H9 (cell line): ENCODE results near the gene PPIH. TPM values are rescaled to one million over a fixed set of nuclear protein-coding genes. Genes with fewer than 3 reads are reported as not detected.
A peak's percentile ranks its signal among the peaks of the same experiment; 100 is the strongest.

Source experiments
- DNase-seq: peaks from one replicate; pipeline ENCODE4 v3.0.0-alpha.2; 2017
- H2AFZ ChIP-seq: one replicate; pipeline ENCODE4 v1.6.1; 2013; ENCODE audit warnings: mild to moderate bottlenecking, low read length, control low read depth, moderate library complexity
- H2AK5ac ChIP-seq: 2 replicates; pipeline ENCODE4 v1.6.1; 2013; ENCODE audit warnings: low read length, control low read depth, mixed read lengths; ENCODE audit not compliant: insufficient read length
- H2BK120ac ChIP-seq: one replicate; pipeline ENCODE4 v1.6.1; 2013; ENCODE audit warnings: low read depth, mild to moderate bottlenecking, low read length, control low read depth, inconsistent platforms; ENCODE audit not compliant: poor library complexity, severe bottlenecking
- H2BK12ac ChIP-seq: 2 replicates; pipeline ENCODE4 v1.6.1; 2013; ENCODE audit warnings: low read length, control low read depth, mixed read lengths, low read depth; ENCODE audit not compliant: insufficient read length
- H2BK15ac ChIP-seq: 2 replicates; pipeline ENCODE4 v1.6.1; 2013; ENCODE audit warnings: low read depth, low read length, control low read depth
- H2BK20ac ChIP-seq: one replicate; pipeline ENCODE4 v1.6.1; 2013; ENCODE audit warnings: low read depth, mild to moderate bottlenecking, low read length, control low read depth, inconsistent platforms; ENCODE audit not compliant: poor library complexity, severe bottlenecking
- H2BK5ac ChIP-seq: 2 replicates; pipeline ENCODE4 v1.6.1; 2013; ENCODE audit warnings: low read length, control low read depth, mixed read lengths; ENCODE audit not compliant: insufficient read length
- H3K14ac ChIP-seq: 2 replicates; pipeline ENCODE4 v1.6.1; 2013; ENCODE audit warnings: low read length, control low read depth; ENCODE audit not compliant: insufficient read depth
- H3K18ac ChIP-seq: 2 replicates; pipeline ENCODE4 v1.6.1; 2013; ENCODE audit warnings: low read depth, mild to moderate bottlenecking, mixed read lengths, low read length, control low read depth; ENCODE audit not compliant: insufficient read length
- H3K23ac ChIP-seq: 2 replicates; pipeline ENCODE4 v1.6.1; 2013; ENCODE audit warnings: low read length, control low read depth, mixed read lengths, low read depth; ENCODE audit not compliant: insufficient read length
- H3K23me2 ChIP-seq: 2 replicates; pipeline ENCODE4 v1.6.1; 2013; ENCODE audit warnings: low read depth, mild to moderate bottlenecking, mixed read lengths, low read length, control low read depth; ENCODE audit not compliant: insufficient read length, poor library complexity, severe bottlenecking
- H3K27ac ChIP-seq: 2 replicates; pipeline ENCODE4 v1.5.1; 2013; ENCODE audit warnings: low read length, control low read depth, mixed read lengths, low read depth; ENCODE audit not compliant: insufficient read length
- H3K27me3 ChIP-seq: 2 replicates; pipeline ENCODE4 v1.6.1; 2013; ENCODE audit warnings: low read length, control low read depth, inconsistent platforms; ENCODE audit not compliant: insufficient read depth
- H3K4ac ChIP-seq: 2 replicates; pipeline ENCODE4 v1.6.1; 2013; ENCODE audit warnings: low read depth, mild to moderate bottlenecking, control low read depth, inconsistent platforms, low read length, moderate library complexity
- H3K4me1 ChIP-seq: 2 replicates; pipeline ENCODE4 v1.6.1; 2013; ENCODE audit warnings: low read length, control low read depth, inconsistent platforms; ENCODE audit not compliant: insufficient read depth
- H3K4me2 ChIP-seq: 2 replicates; pipeline ENCODE4 v1.6.1; 2013; ENCODE audit warnings: low read length, control low read depth, mixed read lengths; ENCODE audit not compliant: insufficient read length, insufficient read depth
- H3K56ac ChIP-seq: 2 replicates; pipeline ENCODE4 v1.6.1; 2013; ENCODE audit warnings: low read depth, mild to moderate bottlenecking, mixed read lengths, low read length, control low read depth; ENCODE audit not compliant: insufficient read length
- H3K79me1 ChIP-seq: 2 replicates; pipeline ENCODE4 v1.6.1; 2013; ENCODE audit warnings: low read depth, mild to moderate bottlenecking, moderate library complexity, low read length, control low read depth, inconsistent platforms; ENCODE audit not compliant: insufficient read depth, poor library complexity, severe bottlenecking
- H3K79me2 ChIP-seq: 2 replicates; pipeline ENCODE4 v1.6.1; 2013; ENCODE audit warnings: low read length, control low read depth, inconsistent platforms; ENCODE audit not compliant: insufficient read depth
- H3K9ac ChIP-seq: 2 replicates; pipeline ENCODE4 v1.6.1; 2013; ENCODE audit warnings: low read length, control low read depth, mixed read lengths; ENCODE audit not compliant: insufficient read length; ENCODE audit errors: extremely low read depth
- H3K9me3 ChIP-seq: one replicate; pipeline ENCODE4 v1.6.1; 2013; ENCODE audit warnings: low read depth, low read length, inconsistent platforms; ENCODE audit not compliant: control insufficient read depth
- H3T11ph ChIP-seq: one replicate; pipeline ENCODE4 v1.6.1; 2013; ENCODE audit warnings: mild to moderate bottlenecking, low read length, control low read depth, inconsistent platforms
- H4K20me1 ChIP-seq: one replicate; pipeline ENCODE4 v1.6.1; 2013; ENCODE audit not compliant: control insufficient read depth, insufficient read length, insufficient read depth
- H4K5ac ChIP-seq: 2 replicates; pipeline ENCODE4 v1.6.1; 2013; ENCODE audit warnings: low read depth, mild to moderate bottlenecking, mixed read lengths, low read length, control low read depth; ENCODE audit not compliant: insufficient read length
- H4K8ac ChIP-seq: replicated peaks from 2 replicates; pipeline ENCODE4 v1.6.1; 2013; ENCODE audit warnings: low read length, control low read depth, mixed read lengths, low read depth; ENCODE audit not compliant: insufficient read length
- H4K91ac ChIP-seq: 2 replicates; pipeline ENCODE4 v1.6.1; 2013; ENCODE audit warnings: low read depth, mild to moderate bottlenecking, moderate library complexity, mixed read lengths, low read length, control low read depth; ENCODE audit not compliant: insufficient read length
- H3K27ac Mint-ChIP-seq, 3 experiments: 2 replicates in 2 of 3; 3 replicates in 1 of 3; pipeline ENCODE4 v1.8.0; 2020 to 2021; ENCODE audit warnings: mixed read lengths in 3 of 3, mild to moderate bottlenecking in 1 of 3, moderate library complexity in 1 of 3
- H3K27me3 Mint-ChIP-seq: 2 replicates; pipeline ENCODE4 v1.8.0; 2021; ENCODE audit warnings: low read depth, mild to moderate bottlenecking, moderate library complexity, mixed read lengths
- H3K36me3 Mint-ChIP-seq, 3 experiments: 2 replicates in 2 of 3; 3 replicates in 1 of 3; pipeline ENCODE4 v1.8.0; 2020 to 2021; ENCODE audit warnings: low read depth in 3 of 3, mixed read lengths in 3 of 3; ENCODE audit not compliant: insufficient read depth in 1 of 3
- H3K4me1 Mint-ChIP-seq, 2 experiments: 2 replicates each; pipeline ENCODE4 v1.8.0; 2020; ENCODE audit warnings: mixed read lengths in 2 of 2
- H3K4me3 Mint-ChIP-seq, 2 experiments: 2 replicates in 1 of 2; 3 replicates in 1 of 2; pipeline ENCODE4 v1.8.0; 2020 to 2021; ENCODE audit warnings: mild to moderate bottlenecking in 2 of 2, mixed read lengths in 2 of 2, moderate library complexity in 1 of 2
- H3K9me3 Mint-ChIP-seq, 2 experiments: 2 replicates in 1 of 2; 3 replicates in 1 of 2; pipeline ENCODE4 v1.8.0; 2020; ENCODE audit warnings: mild to moderate bottlenecking in 2 of 2, mixed read lengths in 2 of 2, moderate library complexity in 1 of 2
- WGBS: extraction: QIAGEN DNeasy Blood & Tissue Kit; methylation state at CpG from one replicate; pipeline ENCODE4 v1.1.7; 2013; ENCODE audit warnings: missing lambda C conversion rate, low lambda C conversion rate, mixed read lengths; ENCODE audit not compliant: insufficient read length; ENCODE audit errors: extremely low coverage; 5-methylcytosine and 5-hydroxymethylcytosine counted together
- total RNA-seq: library from RNA; stranded (reverse); gene quantifications from 2 replicates; pipeline ENCODE4 v1.2.1, GENCODE V29; 2021
- TF ChIP-seq, protein P1 (sequence below): fragments of 200-600 bp; sonication (generic); conservative IDR thresholded peaks from 3 replicates; pipeline ENCODE4 v1.8.0; 2021; ENCODE audit warnings: antibody characterized with exemption, mild to moderate bottlenecking

PPIH gene
- total RNA-seq, 1 experiment from 2014 or later, result 89.3 TPM

DNA sequence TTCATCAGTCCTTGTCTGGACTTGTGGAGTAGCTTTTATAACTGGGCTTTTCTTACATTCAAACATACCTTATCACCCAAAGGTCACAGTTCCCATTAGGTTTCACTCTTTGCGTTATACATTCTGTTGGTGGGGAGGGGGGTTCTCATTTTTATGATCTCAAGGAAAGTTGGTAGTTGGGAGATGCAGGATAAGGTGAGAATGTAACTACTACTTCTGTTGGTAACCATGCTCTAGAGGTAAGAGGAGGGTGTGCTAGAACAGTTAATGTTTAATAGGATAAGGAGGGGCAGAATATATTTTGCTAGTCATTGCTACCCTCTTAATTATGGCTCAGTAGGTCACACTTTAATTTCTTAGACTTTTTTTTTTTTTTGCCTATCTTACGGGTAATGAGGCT lies 34.7 kb downstream of the PPIH start:
- Histone ChIP-seq H2AFZ (no peak overlapping the region), H3K4me1 (no peaks in the 10 kb centered on the region), H3K27ac (no peak overlapping the region), H3K23ac (no peak overlapping the region), H3K9me3 (no peaks in the 10 kb centered on the region), H2BK5ac (no peak overlapping the region), H3K4me2 (no peak overlapping the region), H4K91ac (no peak overlapping the region), H2BK12ac (no peak overlapping the region), H3K9ac (no peak overlapping the region), H4K20me1 (no peaks in the 10 kb centered on the region), H3K23me2 (no peaks in the 10 kb centered on the region), H4K8ac (no peak overlapping the region), H2BK15ac (no peak overlapping the region), H3T11ph (no peak overlapping the region), H3K79me2 (peaks cover 58% of the 10 kb centered on the region), H2BK120ac (no peak overlapping the region), H3K4ac (no peak overlapping the region), H3K14ac (no peak overlapping the region), H3K27me3 (no peaks in the 10 kb centered on the region), H3K18ac (no peak overlapping the region), H2AK5ac (no peak overlapping the region), H3K56ac (no peak overlapping the region), H4K5ac (no peak overlapping the region), H3K79me1 (peaks cover 6% of the 10 kb centered on the region), H2BK20ac (no peak overlapping the region)
- no peaks in the 10 kb centered on the region; the same call in 1 of the 2 replicates for H3K27me3 Mint-ChIP-seq
- peak overlapping the region; percentile 2 to 81 (median 63); a peak in 5 of 7 replicates for H3K27ac Mint-ChIP-seq
- DNase-seq, result no peak
- no CpG with 5 or more reads among the region's 2 CpGs for WGBS
- TF ChIP-seq, protein P1, sequence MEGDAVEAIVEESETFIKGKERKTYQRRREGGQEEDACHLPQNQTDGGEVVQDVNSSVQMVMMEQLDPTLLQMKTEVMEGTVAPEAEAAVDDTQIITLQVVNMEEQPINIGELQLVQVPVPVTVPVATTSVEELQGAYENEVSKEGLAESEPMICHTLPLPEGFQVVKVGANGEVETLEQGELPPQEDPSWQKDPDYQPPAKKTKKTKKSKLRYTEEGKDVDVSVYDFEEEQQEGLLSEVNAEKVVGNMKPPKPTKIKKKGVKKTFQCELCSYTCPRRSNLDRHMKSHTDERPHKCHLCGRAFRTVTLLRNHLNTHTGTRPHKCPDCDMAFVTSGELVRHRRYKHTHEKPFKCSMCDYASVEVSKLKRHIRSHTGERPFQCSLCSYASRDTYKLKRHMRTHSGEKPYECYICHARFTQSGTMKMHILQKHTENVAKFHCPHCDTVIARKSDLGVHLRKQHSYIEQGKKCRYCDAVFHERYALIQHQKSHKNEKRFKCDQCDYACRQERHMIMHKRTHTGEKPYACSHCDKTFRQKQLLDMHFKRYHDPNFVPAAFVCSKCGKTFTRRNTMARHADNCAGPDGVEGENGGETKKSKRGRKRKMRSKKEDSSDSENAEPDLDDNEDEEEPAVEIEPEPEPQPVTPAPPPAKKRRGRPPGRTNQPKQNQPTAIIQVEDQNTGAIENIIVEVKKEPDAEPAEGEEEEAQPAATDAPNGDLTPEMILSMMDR, result no peak
- no peak overlapping the region for H3K4me3 Mint-ChIP-seq
- H3K9me3 Mint-ChIP-seq, result no peaks in the 10 kb centered on the region
- peaks cover 36 to 42% of the 10 kb centered on the region in 2 experiments for H3K4me1 Mint-ChIP-seq
- H3K36me3 Mint-ChIP-seq, result peaks cover 31 to 63% (median 54%) of the 10 kb centered on the region in 3 experiments
